HG02870 (cell line): Measurements from ENCODE around the gene TET1.
A peak's percentile ranks its signal among the peaks of the same experiment; 100 is the strongest.
"Not testable (repeated sequence)": the region's sequence is repeated elsewhere in the genome, so short reads cannot be mapped to it uniquely, and the experiment has no call there.

Source experiments
- ATAC-seq: cut with Tn5 transposase; IDR thresholded peaks from one replicate; pipeline ENCODE4 v1.9.1; 2021; ENCODE audit warnings: mild to moderate bottlenecking, moderate library complexity; ENCODE audit not compliant: unreplicated experiment

Gene TET1

GRCh38 chr10:68696018-68696417, 135.9 kb downstream of the TET1 start:
- ATAC-seq, result no peak

GRCh38 chr10:68697106-68697505, 137.0 kb downstream of the TET1 start:
- ATAC-seq, result no peak

- no peak for ATAC-seq
Observed at GRCh38 chr10:68700197-68700596, 140.1 kb downstream of the TET1 start.

- ATAC-seq, result no peak
Observed at GRCh38 chr10:68705548-68705947, 145.4 kb downstream of the TET1 start.

DNA sequence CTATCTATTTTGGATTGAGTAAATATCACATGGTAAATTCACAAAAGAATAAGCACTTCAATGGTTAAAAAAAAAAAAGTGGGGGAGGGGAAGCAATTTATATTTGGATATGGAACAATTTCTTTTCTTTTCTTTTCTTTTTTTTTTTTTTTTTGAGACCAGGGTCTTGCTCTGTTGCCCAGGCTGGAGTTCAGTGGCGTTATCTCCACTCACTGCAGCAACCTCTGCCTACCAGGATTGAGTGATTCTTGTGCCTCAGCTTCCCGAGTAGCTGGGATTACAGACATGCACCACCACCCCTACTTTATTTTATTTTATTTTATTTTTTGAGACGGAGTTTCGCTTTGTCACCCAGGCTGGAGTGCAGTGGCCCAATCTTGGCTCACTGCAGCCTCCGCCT, 148.8 kb downstream of the TET1 start:
- ATAC-seq, result not testable (repeated sequence)

DNA sequence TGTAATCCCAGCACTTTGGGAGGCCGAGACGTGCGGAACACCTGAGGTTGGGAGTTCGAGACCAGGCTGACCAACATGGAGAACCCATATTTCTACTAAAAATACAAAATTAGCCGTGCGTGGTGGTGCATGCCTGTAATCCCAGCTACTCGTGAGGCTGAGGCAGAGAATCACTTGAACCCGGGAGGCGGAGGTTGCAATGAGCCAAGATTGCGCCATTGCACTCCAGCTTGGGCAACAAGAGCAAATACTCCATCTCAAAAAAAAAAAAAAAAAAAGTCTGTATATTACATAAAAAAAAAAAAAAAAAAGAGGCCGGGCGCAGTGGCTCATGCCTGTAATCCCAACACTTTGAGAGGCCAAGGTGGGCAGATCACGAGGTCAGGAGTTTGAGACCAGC, 152.9 kb downstream of the TET1 start:
- not testable (repeated sequence) for ATAC-seq

GRCh38 chr10:68717435-68717834, 157.3 kb downstream of the TET1 start:
- ATAC-seq, result no peak

DNA sequence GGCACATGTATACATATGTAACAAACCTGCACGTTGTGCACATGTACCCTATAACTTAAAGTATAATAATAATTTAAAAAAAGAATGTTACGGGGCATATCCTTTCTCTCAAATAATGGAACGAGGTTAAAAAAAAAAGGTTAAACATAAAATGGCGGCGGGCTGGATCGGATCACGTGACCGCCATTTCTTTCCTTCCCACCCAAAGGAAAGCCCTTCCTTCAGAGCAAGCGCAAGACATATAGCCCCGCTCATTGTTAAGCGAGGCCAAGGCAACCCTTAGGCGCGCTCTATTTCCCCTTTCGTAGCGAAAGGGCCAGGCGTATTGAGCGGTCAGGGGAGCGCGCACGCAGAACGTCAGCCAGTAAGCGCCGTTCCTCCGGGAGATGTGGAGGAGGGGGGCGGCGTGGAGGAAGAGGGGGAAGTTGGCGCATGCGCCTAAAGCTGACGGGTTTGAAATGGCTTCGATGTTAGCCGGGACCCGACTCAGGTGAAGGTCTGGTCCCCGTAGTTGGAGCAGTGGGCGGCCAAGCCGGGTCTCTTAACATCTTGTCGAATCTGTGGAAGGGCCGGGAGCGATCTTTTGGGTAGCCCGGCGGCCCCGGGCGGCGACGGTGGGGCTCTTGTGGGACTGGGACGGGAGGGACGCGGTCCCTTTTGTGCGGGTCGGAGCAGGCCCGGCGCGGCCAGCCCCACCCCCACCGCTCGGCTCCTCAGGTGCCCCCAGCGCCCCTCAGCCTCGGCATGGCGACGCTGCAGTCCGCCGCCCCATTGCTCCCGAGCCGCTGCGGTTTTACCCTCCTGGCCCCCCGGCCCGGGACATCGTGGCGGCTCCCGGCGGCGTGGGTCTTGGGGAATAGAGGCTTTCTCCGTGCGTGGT, 160.9 kb downstream of the TET1 start, which contains the start of gene CCAR1:
Gene CCAR1, plus strand, starts transcription at position 447 of the 880 bp plus-strand sequence. CDS start 1,266 bp downstream, outside the sequence.
- ATAC-seq, result peak; percentile 98

GRCh38 chr10:68721673-68722335, 161.7 kb downstream of the TET1 start:
- ATAC-seq, result peak; percentile 14

GRCh38 chr10:68725016-68725415, 164.9 kb downstream of the TET1 start:
- ATAC-seq, result no peak

DNA sequence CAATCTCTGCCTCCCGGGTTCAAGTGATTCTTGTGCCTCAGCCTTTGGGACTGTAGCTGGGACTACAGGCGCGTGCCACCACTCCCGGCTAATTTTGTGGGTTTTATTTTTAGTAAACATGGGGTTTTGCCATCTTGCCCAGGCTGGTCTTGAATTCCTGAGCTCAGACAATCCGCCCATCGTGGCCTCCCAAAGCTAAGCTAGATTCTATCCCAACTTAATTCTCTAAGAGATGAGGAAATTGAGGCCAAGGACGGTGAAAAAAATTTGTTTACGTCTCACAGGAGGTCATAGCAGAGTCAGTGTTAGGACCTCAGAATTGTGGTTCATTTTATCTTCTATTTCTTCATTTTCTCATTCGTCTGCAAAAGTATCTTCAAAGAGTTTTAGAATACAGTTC, 167.0 kb downstream of the TET1 start:
- no peak for ATAC-seq

GRCh38 chr10:68732651-68733050, 172.5 kb downstream of the TET1 start:
- ATAC-seq, result no peak

DNA sequence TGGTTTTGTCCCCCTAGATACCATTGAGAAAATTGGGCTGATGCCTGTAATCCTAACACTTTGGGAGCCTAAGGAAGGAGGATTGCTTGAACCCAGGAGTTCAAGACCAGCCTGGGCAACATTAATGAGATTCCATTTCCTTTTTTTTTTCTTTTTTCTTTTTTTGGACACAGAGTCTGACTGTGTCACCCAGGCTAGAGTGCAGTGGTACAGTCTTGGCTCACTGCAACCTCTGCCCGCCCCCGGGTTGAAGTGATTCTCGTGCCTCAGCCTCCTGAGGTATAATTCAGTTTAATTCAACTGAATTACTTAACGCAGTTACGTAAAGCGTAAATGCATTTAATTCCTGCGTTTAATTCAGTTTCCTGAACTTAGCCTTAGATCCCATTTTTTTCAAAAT, 174.2 kb downstream of the TET1 start:
- no peak for ATAC-seq

- ATAC-seq, result no peak
Observed at GRCh38 chr10:68735119-68735518, 175.0 kb downstream of the TET1 start.

DNA sequence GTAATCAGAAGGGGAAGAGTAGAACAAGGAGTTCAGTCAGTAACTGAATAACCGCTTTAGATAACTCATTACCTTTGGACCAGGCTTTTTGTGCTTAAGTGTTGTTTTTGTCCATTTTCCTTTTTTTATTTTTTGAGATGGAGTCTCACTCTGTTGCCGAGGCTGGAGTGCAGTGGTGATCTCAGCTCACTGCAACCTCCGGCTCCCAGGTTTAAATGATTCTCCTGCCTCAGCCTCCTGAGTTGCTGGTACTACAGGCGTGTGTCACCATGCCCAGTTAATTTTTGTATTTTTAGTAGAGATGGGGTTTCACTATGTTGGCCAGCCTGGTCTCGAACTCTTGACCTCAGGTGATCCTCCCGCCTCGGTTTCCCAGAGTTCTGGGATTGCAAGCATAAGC, 175.6 kb downstream of the TET1 start:
- not testable (repeated sequence) for ATAC-seq

DNA sequence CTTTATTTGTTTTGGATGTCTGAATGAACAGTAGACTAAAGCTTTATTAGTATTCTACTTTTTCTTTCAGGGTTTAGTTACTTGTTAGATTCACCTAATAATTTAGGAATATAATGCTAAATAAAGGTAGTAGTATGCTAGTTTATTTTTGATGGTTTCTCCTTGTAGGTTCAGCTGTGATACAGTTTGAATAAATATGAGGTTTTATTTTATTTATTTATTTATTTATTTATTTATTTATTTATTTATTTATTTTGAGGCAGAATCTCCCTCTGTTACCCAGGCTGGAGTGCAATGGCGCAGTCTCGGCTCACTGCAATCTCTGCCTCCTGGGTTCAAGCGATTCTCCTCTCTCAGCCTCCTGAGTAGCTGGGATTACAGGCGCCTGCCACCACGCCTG, 180.5 kb downstream of the TET1 start:
- not testable (repeated sequence) for ATAC-seq

DNA sequence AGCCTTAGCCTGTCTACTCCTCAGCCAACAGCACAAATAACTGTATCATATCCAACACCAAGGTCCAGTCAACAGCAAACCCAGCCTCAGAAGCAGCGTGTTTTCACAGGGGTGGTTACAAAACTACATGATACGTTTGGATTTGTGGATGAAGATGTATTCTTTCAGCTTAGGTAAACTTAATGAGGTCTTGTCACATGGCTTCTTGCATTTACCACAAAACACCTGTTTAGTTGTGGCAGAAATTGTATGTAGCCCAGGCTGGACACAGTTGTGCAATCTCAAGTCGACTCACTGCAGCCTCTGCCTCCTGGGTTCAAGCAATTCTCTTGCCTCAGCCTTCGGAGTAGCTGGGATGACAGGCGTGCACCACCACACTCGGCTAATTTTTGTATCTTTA, 182.3 kb downstream of the TET1 start:
- ATAC-seq, result no peak
